ENCODE measurements around the gene PIK3R1. TPM values are rescaled to one million over a fixed set of nuclear protein-coding genes. Genes with fewer than 3 reads are reported as not detected.

Gene PIK3R1
- total RNA-seq, 1 experiment from 2014 or later = 1.7 TPM

GRCh38 chr5:68221488-68221887 lies 5.9 kb downstream of the PIK3R1 start:
- H3K4me3 ChIP-seq (ENCODE audit: low read length) = no peak overlapping the region
- H2AFZ ChIP-seq (ENCODE audit: low read length) = no peak overlapping the region
- POLR2A ChIA-PET (ENCODE audit: unreplicated experiment) = no interaction called here
- H3K9me2 ChIP-seq (replicated peaks; ENCODE audit: low read length) = no peaks in the 10 kb centered on the region
- no peak overlapping the region for H3K9ac ChIP-seq (ENCODE audit: low read length)
- no peaks in the 10 kb centered on the region for H3K36me3 ChIP-seq (ENCODE audit: low read depth, low read length)
- H3K27me3 ChIP-seq (ENCODE audit: low read length) = no peaks in the 10 kb centered on the region
- H3F3A ChIP-seq (ENCODE audit: low read length, unreplicated experiment) = no peaks in the 10 kb centered on the region
- no peaks in the 10 kb centered on the region for H3K79me2 ChIP-seq (ENCODE audit: low read length)
- H3K4me2 ChIP-seq (ENCODE audit: low read length) = no peak overlapping the region
- intact Hi-C loops (cut with micrococcal nuclease) = no loop called here
- H3K27ac ChIP-seq (ENCODE audit: low read length) = no peak overlapping the region
- no peak for DNase-seq
- BruUV-seq (replicated peaks) = no TSS peak
- no peaks in the 10 kb centered on the region for H4K20me1 ChIP-seq (ENCODE audit: low read length)
- TF ChIP-seq EZH2 (IDR thresholded peaks at IDR 0.05; ENCODE audit: low read length, unreplicated experiment) = no peak
- H3K4me1 ChIP-seq (ENCODE audit: insufficient read depth, low read length) = no peaks in the 10 kb centered on the region
- no peaks in the 10 kb centered on the region for H3K9me3 ChIP-seq (ENCODE audit: low read length)
- CTCF ChIA-PET = no interaction called here
- ATAC-seq = no peak

DNA sequence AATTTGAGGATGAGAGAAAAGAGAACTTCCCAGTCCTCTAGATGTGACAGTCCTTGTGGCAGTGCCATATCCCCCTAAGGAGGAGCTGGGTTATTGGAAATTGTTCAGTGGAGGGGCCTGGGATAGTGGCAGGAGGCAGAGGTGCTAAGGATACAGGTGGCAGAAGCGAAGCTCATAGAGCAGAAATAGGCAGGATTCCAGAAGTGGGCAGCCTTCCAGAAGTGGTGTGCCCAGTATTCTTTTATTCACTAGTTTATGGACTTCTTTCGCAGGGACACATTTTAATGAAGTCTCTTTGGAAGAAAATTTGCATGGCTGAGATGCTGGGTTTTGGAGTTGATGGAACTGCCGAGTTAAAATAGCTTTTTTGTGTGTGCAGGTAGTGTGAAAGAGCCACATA lies 6.8 kb downstream of the PIK3R1 start:
- CTCF ChIA-PET = no interaction called here
- ATAC-seq = no peak

GRCh38 chr5:68222824-68223354 lies 7.3 kb downstream of the PIK3R1 start:
- CTCF ChIA-PET = no interaction called here

More for the DNA sequence above, 6.8 kb downstream of the PIK3R1 start:
- no peak overlapping the region for H2AFZ ChIP-seq (ENCODE audit: low read length)
- intact Hi-C loops (cut with micrococcal nuclease) = no loop called here
- POLR2A ChIA-PET (ENCODE audit: unreplicated experiment) = no interaction called here
- no peak for DNase-seq
- no peaks in the 10 kb centered on the region for H3F3A ChIP-seq (ENCODE audit: low read length, unreplicated experiment)
- H3K9me3 ChIP-seq (ENCODE audit: low read length) = no peaks in the 10 kb centered on the region
- no peaks in the 10 kb centered on the region for H3K9me2 ChIP-seq (replicated peaks; ENCODE audit: low read length)
- H3K4me1 ChIP-seq (ENCODE audit: insufficient read depth, low read length) = no peaks in the 10 kb centered on the region
- TF ChIP-seq EZH2 (IDR thresholded peaks at IDR 0.05; ENCODE audit: low read length, unreplicated experiment) (no peak), EZH2phosphoT487 (IDR thresholded peaks at IDR 0.05; ENCODE audit: borderline replicate concordance, low read length) (no peak), CTCF (conservative IDR thresholded peaks at IDR 0.05; ENCODE audit: low read depth, low read length) (no peak)
- H3K36me3 ChIP-seq (ENCODE audit: low read depth, low read length) = no peaks in the 10 kb centered on the region
- H3K27me3 ChIP-seq (ENCODE audit: low read length) = no peaks in the 10 kb centered on the region
- H3K4me2 ChIP-seq (ENCODE audit: low read length) = no peak overlapping the region
- H4K20me1 ChIP-seq (ENCODE audit: low read length) = no peaks in the 10 kb centered on the region
- no peak overlapping the region for H3K4me3 ChIP-seq (ENCODE audit: low read length)
- BruUV-seq (replicated peaks) = no TSS peak
- no peak overlapping the region for H3K9ac ChIP-seq (ENCODE audit: low read length)
- no peak overlapping the region for H3K27ac ChIP-seq (ENCODE audit: low read length)
- H3K79me2 ChIP-seq (ENCODE audit: low read length) = no peaks in the 10 kb centered on the region

More at GRCh38 chr5:68222824-68223354, 7.3 kb downstream of the PIK3R1 start:
- Histone ChIP-seq H3K9me3 (ENCODE audit: low read length) (no peaks in the 10 kb centered on the region), H3F3A (ENCODE audit: low read length, unreplicated experiment) (no peaks in the 10 kb centered on the region), H3K4me1 (ENCODE audit: insufficient read depth, low read length) (no peaks in the 10 kb centered on the region), H3K27me3 (ENCODE audit: low read length) (no peaks in the 10 kb centered on the region), H2AFZ (ENCODE audit: low read length) (no peak overlapping the region), H3K4me2 (ENCODE audit: low read length) (no peak overlapping the region), H3K9me2 (replicated peaks; ENCODE audit: low read length) (no peaks in the 10 kb centered on the region), H3K36me3 (ENCODE audit: low read depth, low read length) (no peaks in the 10 kb centered on the region), H3K4me3 (ENCODE audit: low read length) (no peak overlapping the region), H3K79me2 (ENCODE audit: low read length) (no peaks in the 10 kb centered on the region), H3K27ac (ENCODE audit: low read length) (no peak overlapping the region), H4K20me1 (ENCODE audit: low read length) (no peaks in the 10 kb centered on the region), H3K9ac (ENCODE audit: low read length) (no peak overlapping the region)
- no TSS peak for BruUV-seq (replicated peaks)
- ATAC-seq = no peak
- DNase-seq = no peak
- POLR2A ChIA-PET (ENCODE audit: unreplicated experiment) = no interaction called here
- intact Hi-C loops (cut with micrococcal nuclease) = no loop called here
- TF ChIP-seq CTCF (conservative IDR thresholded peaks at IDR 0.05; ENCODE audit: low read depth, low read length) = no peak
- no peak for TF ChIP-seq EZH2phosphoT487 (IDR thresholded peaks at IDR 0.05; ENCODE audit: borderline replicate concordance, low read length)

Data from PC-3 (cell line).